Transverse colon (tissue), 4 donors: ENCODE measurements around the gene AQP5. TPM values are rescaled to one million over a fixed set of nuclear protein-coding genes. Genes with fewer than 3 reads are reported as not detected.

Experiments
- DNase-seq: peaks from one replicate; pipeline ENCODE4 v3.0.0-alpha.2; 2019
- H3K27ac ChIP-seq, 4 donors: fragments of 200-600 bp; sonication (generic); 2 replicates each; pipeline ENCODE4 v1.5.1; 2016 to 2018; ENCODE audit warnings: inconsistent platforms in 4 of 4
- H3K27me3 ChIP-seq: fragments of 200-600 bp; sonication (generic); 2 replicates; pipeline ENCODE4 v1.5.1; 2017; ENCODE audit warnings: inconsistent platforms
- H3K36me3 ChIP-seq, 4 donors: fragments of 200-600 bp; sonication (generic); 2 replicates each; pipeline ENCODE4 v1.5.1; 2017 to 2019; ENCODE audit warnings: inconsistent platforms in 4 of 4
- H3K4me1 ChIP-seq, 4 donors: fragments of 200-600 bp; sonication (generic); 2 replicates each; pipeline ENCODE4 v1.5.1; 2017 to 2020; ENCODE audit warnings: inconsistent platforms in 4 of 4
- H3K4me3 ChIP-seq, 4 donors: fragments of 200-600 bp; sonication (generic); 1 replicate in 1 of 4; 2 replicates in 3 of 4; pipeline versions ENCODE4 v1.5.1 to v1.6.1; 2017 to 2019; ENCODE audit warnings: inconsistent platforms in 4 of 4
- H3K9me3 ChIP-seq, 2 donors: fragments of 200-600 bp; sonication (generic); 2 replicates each; pipeline ENCODE4 v1.5.1; 2017 to 2019; ENCODE audit warnings: inconsistent platforms in 2 of 2
- CTCF ChIP-seq, 5 experiments: fragments of 200-600 bp in 3 of 5; fragments of 450-650 bp in 2 of 5; sonication (generic) in 3 of 5; IDR thresholded peaks; 1 replicate in 2 of 5; 2 replicates in 3 of 5; pipeline ENCODE4 v1.5.1; 2016 to 2017; ENCODE audit warnings: antibody characterized with exemption in 5 of 5, inconsistent platforms in 3 of 5, mild to moderate bottlenecking in 2 of 5, moderate library complexity in 1 of 5
- EP300 ChIP-seq: sonication (generic); formaldehyde crosslinking; IDR thresholded peaks from one replicate; pipeline ENCODE4 v1.6.1; 2017; ENCODE audit warnings: antibody characterized with exemption, low read depth
- POLR2A ChIP-seq: fragments of 450-650 bp; IDR thresholded peaks from one replicate; pipeline ENCODE4 v1.6.1; 2016; ENCODE audit warnings: antibody characterized with exemption, mild to moderate bottlenecking, moderate library complexity
- POLR2AphosphoS5 ChIP-seq, 3 donors: sonication (generic); formaldehyde crosslinking; IDR thresholded peaks; one replicate each; pipeline ENCODE4 v1.6.1; 2016; ENCODE audit warnings: antibody characterized with exemption in 3 of 3
- WGBS, 2 donors: methylation state at CpG; one replicate each; pipeline ENCODE4 v1.1.5; 2018; ENCODE audit warnings: low coverage in 1 of 2; 5-methylcytosine and 5-hydroxymethylcytosine counted together
- in situ Hi-C, 4 donors: fragments of 200-750 bp; cut with MboI; loops; one replicate each; pipeline versions ENCODE4 v1.15.0 to v1.15.1; 2017; ENCODE audit warnings: low sequenced_read_pairs in 3 of 4, low pct_ligation_motif_present in 1 of 4, low pct_unique_long_range_greater_than_20kb in 1 of 4
- intact Hi-C: fragments of 100-400 bp; cut with DNase I; formaldehyde crosslinking; loops from one replicate; pipeline ENCODE4 v1.15.1; 2023; ENCODE audit warnings: low total_unique reads
- total RNA-seq, 4 donors: library from RNA; depleted of rRNA; stranded (reverse); fragments of >200 nt; gene quantifications; one replicate each; pipeline ENCODE4 v1.1.0, GENCODE V29; 2016

AQP5 gene
- total RNA-seq, 4 donors from 2014 or later = not detected

GRCh38 chr12:49956663-49957569, 4.8 kb upstream of the AQP5 start:
- intact Hi-C loops (no loop called here), in situ Hi-C loops (loop anchor here in 1 of 4 donors (25.0 kb wide), 1 partner anchor 230 kb away; no protein-coding TSS in a partner anchor)
- Histone ChIP-seq H3K36me3 (no peaks in the 10 kb centered on the region), H3K27me3 (peaks cover 81% of the 10 kb centered on the region), H3K27ac (no peak overlapping the region), H3K4me3 (no peak overlapping the region), H3K4me1 (peaks cover 0 to 11% (median 7%) of the 10 kb centered on the region in 4 donors), H3K9me3 (no peaks in the 10 kb centered on the region)
- no peak for DNase-seq
- TF ChIP-seq POLR2A = no peak
- no peak for TF ChIP-seq POLR2AphosphoS5 (IDR thresholded peaks at IDR 0.05)
- TF ChIP-seq CTCF (IDR thresholded peaks at IDR 0.05) = no peak
- TF ChIP-seq EP300 = no peak
- 70 to 75% methylated on average over 6 of the region's 6 CpGs for WGBS, 2 donors

GRCh38 chr12:49957570-49957967, 4.1 kb upstream of the AQP5 start:
- H3K4me1 ChIP-seq = peaks cover 0 to 11% (median 7%) of the 10 kb centered on the region in 4 donors
- intact Hi-C loops (no loop called here), in situ Hi-C loops (loop anchor here in 1 of 4 donors (25.0 kb wide), 1 partner anchor 230 kb away; no protein-coding TSS in a partner anchor)
- TF ChIP-seq CTCF (IDR thresholded peaks at IDR 0.05) (no peak), EP300 (no peak), POLR2A (no peak), POLR2AphosphoS5 (IDR thresholded peaks at IDR 0.05) (no peak)
- H3K27me3 ChIP-seq = peaks cover 87% of the 10 kb centered on the region
- H3K4me3 ChIP-seq = no peak overlapping the region
- no peaks in the 10 kb centered on the region for H3K9me3 ChIP-seq
- H3K27ac ChIP-seq = no peak overlapping the region
- H3K36me3 ChIP-seq = no peaks in the 10 kb centered on the region
- no peak for DNase-seq

GRCh38 chr12:49959685-49960473, 1.8 kb upstream of the AQP5 start:
- no peak overlapping the region for H3K4me3 ChIP-seq
- TF ChIP-seq POLR2AphosphoS5 (IDR thresholded peaks at IDR 0.05) = no peak
- no peak for TF ChIP-seq POLR2A
- no peak for TF ChIP-seq EP300
- no peak overlapping the region for H3K27ac ChIP-seq
- no peaks in the 10 kb centered on the region for H3K9me3 ChIP-seq
- H3K4me1 ChIP-seq = peaks cover 0 to 11% (median 7%) of the 10 kb centered on the region in 4 donors
- no peak for DNase-seq
- H3K36me3 ChIP-seq = no peaks in the 10 kb centered on the region
- WGBS, 2 donors = 23 to 32% methylated on average over 8 to 11 of the region's 11 CpGs
- H3K27me3 ChIP-seq = peaks cover 87% of the 10 kb centered on the region
- intact Hi-C loops = loop anchor here (10.0 kb wide), 1 partner anchor 225 kb away; no protein-coding TSS in a partner anchor
- in situ Hi-C loops = loop anchor here in 1 of 4 donors (25.0 kb wide), 1 partner anchor 227 kb away; no protein-coding TSS in a partner anchor

- Histone ChIP-seq H3K36me3 (no peaks in the 10 kb centered on the region), H3K9me3 (no peaks in the 10 kb centered on the region), H3K4me3 (peak overlapping the region in 1 of 4 donors; percentile 48), H3K27ac (no peak overlapping the region), H3K27me3 (peaks cover 87% of the 10 kb centered on the region), H3K4me1 (peaks cover 0 to 11% (median 7%) of the 10 kb centered on the region in 4 donors)
- DNase-seq = no peak
- intact Hi-C loops = loop anchor here (10.0 kb wide), 1 partner anchor 224 kb away; no protein-coding TSS in a partner anchor
- TF ChIP-seq POLR2AphosphoS5 (IDR thresholded peaks at IDR 0.05) (no peak), CTCF (IDR thresholded peaks at IDR 0.05) (no peak)
- WGBS, 2 donors = 54 to 58% methylated on average over 7 to 13 of the region's 13 CpGs
- in situ Hi-C loops = loop anchor here in 1 of 4 donors (25.0 kb wide), 1 partner anchor 227 kb away; no protein-coding TSS in a partner anchor
Observed at GRCh38 chr12:49960474-49961110, 1.1 kb upstream of the AQP5 start.
